ENCODE results near the gene PDSS2. TPM values are rescaled to one million over a fixed set of nuclear protein-coding genes. Genes with fewer than 3 reads are reported as not detected.
"Not testable (repeated sequence)": the region's sequence is repeated elsewhere in the genome, so short reads cannot be mapped to it uniquely, and the experiment has no call there.

PDSS2 gene
- total RNA-seq, 6 experiments from 2014 or later = 13.3 to 16.9 (median 14.6) TPM

- Mint-ChIP-seq H3K9me3 (no peaks in the 10 kb centered on the region), H3K4me3 (no peak overlapping the region), H3K36me3 (ENCODE audit: low read depth) (peaks cover 5% of the 10 kb centered on the region; the same call in 1 of the 2 replicates), H3K27ac (no peak overlapping the region), H3K4me1 (ENCODE audit: low read depth) (no peaks in the 10 kb centered on the region), H3K27me3 (ENCODE audit: insufficient read depth) (peaks cover 1% of the 10 kb centered on the region)
- no peak for DNase-seq
- no peak for TF ChIP-seq CTCF (IDR thresholded peaks at IDR 0.05)
Measured at GRCh38 chr6:107284805-107285204, 174.6 kb downstream of the PDSS2 start.

- Mint-ChIP-seq H3K9me3 (no peaks in the 10 kb centered on the region), H3K27ac (no peak overlapping the region), H3K4me3 (no peak overlapping the region), H3K4me1 (ENCODE audit: low read depth) (no peaks in the 10 kb centered on the region), H3K27me3 (ENCODE audit: insufficient read depth) (peaks cover 1% of the 10 kb centered on the region; the same call in 1 of the 2 replicates), H3K36me3 (ENCODE audit: low read depth) (no peaks in the 10 kb centered on the region)
- no peak for TF ChIP-seq CTCF (IDR thresholded peaks at IDR 0.05)
- DNase-seq = no peak
Measured at GRCh38 chr6:107280791-107281190, 178.6 kb downstream of the PDSS2 start.

- not testable (repeated sequence) for H3K27ac Mint-ChIP-seq; H3K4me1 Mint-ChIP-seq (ENCODE audit: low read depth); H3K9me3 Mint-ChIP-seq; DNase-seq; H3K36me3 Mint-ChIP-seq (ENCODE audit: low read depth); H3K27me3 Mint-ChIP-seq (ENCODE audit: insufficient read depth); H3K4me3 Mint-ChIP-seq
Measured at GRCh38 chr6:107280001-107280400, 179.4 kb downstream of the PDSS2 start.

- Mint-ChIP-seq H3K36me3 (ENCODE audit: low read depth) (no peaks in the 10 kb centered on the region), H3K27ac (no peak overlapping the region), H3K4me1 (ENCODE audit: low read depth) (peaks cover 5% of the 10 kb centered on the region), H3K9me3 (no peaks in the 10 kb centered on the region), H3K4me3 (no peak overlapping the region), H3K27me3 (ENCODE audit: insufficient read depth) (no peaks in the 10 kb centered on the region)
- TF ChIP-seq CTCF (IDR thresholded peaks at IDR 0.05) = no peak
- DNase-seq = no peak
Measured at GRCh38 chr6:107275330-107275865, 184.0 kb downstream of the PDSS2 start.

GRCh38 chr6:107274288-107274687 is 185.1 kb downstream of the PDSS2 start:
- no peaks in the 10 kb centered on the region for H3K27me3 Mint-ChIP-seq (ENCODE audit: insufficient read depth)
- H3K9me3 Mint-ChIP-seq = no peaks in the 10 kb centered on the region
- no peak overlapping the region for H3K27ac Mint-ChIP-seq
- no peak for DNase-seq
- no peaks in the 10 kb centered on the region for H3K36me3 Mint-ChIP-seq (ENCODE audit: low read depth)
- peaks cover 5% of the 10 kb centered on the region for H3K4me1 Mint-ChIP-seq (ENCODE audit: low read depth)
- no peak for TF ChIP-seq CTCF (IDR thresholded peaks at IDR 0.05)
- H3K4me3 Mint-ChIP-seq = no peak overlapping the region

- H3K27ac Mint-ChIP-seq = no peak overlapping the region
- no peak for TF ChIP-seq CTCF (IDR thresholded peaks at IDR 0.05)
- no peaks in the 10 kb centered on the region for H3K36me3 Mint-ChIP-seq (ENCODE audit: low read depth)
Measured at GRCh38 chr6:107272246-107272645, 187.1 kb downstream of the PDSS2 start.

More at GRCh38 chr6:107272246-107272645, 187.1 kb downstream of the PDSS2 start:
- Mint-ChIP-seq H3K4me1 (ENCODE audit: low read depth) (peaks cover 5% of the 10 kb centered on the region), H3K4me3 (no peak overlapping the region), H3K9me3 (no peaks in the 10 kb centered on the region), H3K27me3 (ENCODE audit: insufficient read depth) (no peaks in the 10 kb centered on the region)
- DNase-seq = no peak

Measured in HFFc6 (cell line).